Hematopoietic multipotent progenitor cell treated with erythropoietin and hydrocortisone succinate and interleukin-3 and kit ligand, for 8 days (in vitro differentiated cells): Measurements from ENCODE around the gene SP3.
A peak's percentile ranks its signal among the peaks of the same experiment; 100 is the strongest.
"Not testable (repeated sequence)": the region's sequence is repeated elsewhere in the genome, so short reads cannot be mapped to it uniquely, and the experiment has no call there.

Experiments used
- DNase-seq: peaks from one replicate; pipeline ENCODE4 v3.0.0-alpha.2; 2015

The SP3 gene

GRCh38 chr2:173940208-173941020 lies 24.8 kb downstream of the SP3 start:
- no peak for DNase-seq

- DNase-seq: no peak
These were observed 26.3 kb downstream of the SP3 start for GRCh38 chr2:173938700-173939384.

DNA sequence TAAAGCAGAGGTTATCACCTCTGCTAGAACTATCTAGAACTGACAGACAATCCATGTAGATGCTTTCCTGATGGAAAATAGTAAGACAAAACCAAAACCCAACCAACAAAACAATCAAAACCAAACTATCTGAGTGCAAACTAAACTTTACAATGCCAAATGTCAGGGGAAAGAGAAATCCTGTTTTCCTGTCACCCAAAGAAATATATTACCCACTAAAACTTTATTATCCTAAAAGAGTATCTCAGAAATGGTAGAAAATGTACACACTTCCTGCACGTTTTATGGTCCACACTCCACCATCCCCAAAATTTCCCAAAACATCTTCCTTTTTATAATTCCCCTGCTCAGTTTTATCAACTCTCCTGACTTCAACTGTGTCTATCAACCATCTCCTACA lies 29.9 kb downstream of the SP3 start:
- no peak for DNase-seq

DNA sequence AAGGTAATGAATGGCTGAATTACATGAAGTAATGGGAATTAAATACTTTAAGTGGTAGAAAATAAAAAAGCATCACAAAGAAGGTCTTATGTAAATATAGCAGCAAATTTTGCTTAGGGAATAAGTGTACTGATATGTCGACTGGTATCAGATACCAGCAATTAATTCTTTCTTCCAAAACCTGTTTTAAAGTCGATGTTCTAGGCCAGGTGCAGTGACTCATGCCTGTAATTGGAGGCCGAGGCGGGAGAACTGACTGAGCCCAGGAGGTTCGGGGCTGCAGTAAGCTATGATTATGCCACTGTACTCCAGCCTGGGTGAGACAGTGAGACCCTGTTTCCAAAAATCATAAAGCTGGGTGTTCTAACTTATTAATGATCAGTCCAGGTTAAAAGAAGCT lies 30.3 kb downstream of the SP3 start:
- DNase-seq: no peak

DNA sequence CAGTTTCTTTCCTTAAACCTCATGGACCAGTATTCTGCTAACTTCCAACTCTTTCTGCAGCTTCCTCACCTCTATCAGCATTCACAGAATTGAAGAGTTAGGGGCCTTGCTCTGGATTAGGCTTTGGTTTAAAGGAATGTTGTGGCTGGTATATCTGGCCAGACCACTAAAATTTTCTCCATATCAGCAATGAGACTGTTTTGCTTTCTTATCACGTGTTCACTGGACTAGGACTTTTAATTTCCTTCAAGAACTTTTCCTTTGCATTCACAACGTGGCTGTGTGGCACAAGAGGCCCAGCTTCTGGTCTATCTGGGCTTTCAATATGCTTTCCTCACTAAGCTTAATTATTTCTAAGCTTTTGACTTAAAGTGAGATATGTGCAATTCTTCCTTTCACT lies 33.4 kb downstream of the SP3 start:
- no peak for DNase-seq

DNA sequence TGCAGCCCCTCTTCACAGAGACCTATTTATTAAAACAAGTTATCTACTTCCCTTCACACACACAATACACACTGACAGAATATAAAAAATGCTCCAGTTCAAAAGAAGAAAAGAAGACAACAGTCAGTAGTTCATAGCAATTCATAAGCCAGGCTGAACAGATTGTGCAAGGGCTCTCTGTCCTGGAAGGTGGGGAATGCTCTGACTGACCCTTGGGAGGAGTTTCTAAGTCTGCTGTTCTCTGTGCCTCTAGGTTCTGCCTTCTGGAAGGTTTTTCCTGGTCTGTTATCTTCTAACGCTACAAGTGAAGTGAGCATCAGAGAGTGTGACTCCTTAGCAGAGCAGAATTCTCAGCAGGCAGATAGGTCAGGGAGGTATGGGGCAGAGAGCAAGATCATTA lies 35.7 kb downstream of the SP3 start:
- no peak for DNase-seq

DNA sequence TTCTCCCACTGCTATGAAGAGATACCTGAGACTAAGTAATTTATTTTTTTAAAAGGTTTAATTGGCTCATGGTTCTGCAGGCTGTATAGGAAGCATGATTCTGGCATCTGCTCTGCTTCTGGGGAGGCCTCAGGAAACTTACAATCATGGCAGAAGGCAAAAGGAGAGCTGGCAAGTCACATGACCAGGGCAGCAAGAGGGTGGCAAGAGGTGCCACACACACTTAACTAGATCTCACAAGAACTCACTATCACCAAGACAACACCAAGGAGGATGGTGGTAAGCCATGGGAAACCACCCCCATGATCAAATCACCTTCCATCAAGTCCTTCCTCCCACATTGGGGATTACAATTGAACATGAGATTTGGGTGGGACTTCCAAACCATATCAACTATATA lies 38.3 kb downstream of the SP3 start:
- DNase-seq: no peak

GRCh38 chr2:173924285-173924684 lies 40.9 kb downstream of the SP3 start:
- no peak for DNase-seq

GRCh38 chr2:173922760-173923159 lies 42.4 kb downstream of the SP3 start:
- DNase-seq: no peak

DNA sequence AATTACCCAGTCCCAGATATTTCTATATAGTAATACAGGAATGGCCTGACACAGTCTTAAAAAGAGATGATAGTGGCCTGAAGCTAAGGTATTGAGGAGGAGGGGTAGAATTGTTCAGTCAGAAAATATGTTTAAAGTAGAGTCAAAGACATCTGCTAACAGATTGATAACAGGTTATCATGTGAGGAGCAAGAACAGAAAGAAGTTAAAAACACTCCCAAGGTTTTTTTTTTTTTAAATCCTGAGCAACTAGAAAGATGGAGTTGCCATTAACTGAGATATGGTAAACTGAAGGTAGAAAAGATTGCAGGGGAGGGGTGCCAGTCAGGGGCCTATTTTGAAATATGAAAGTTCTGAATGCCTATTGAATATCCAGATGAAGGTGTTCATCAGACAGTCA lies 43.1 kb downstream of the SP3 start:
- peak; percentile 23 for DNase-seq

DNA sequence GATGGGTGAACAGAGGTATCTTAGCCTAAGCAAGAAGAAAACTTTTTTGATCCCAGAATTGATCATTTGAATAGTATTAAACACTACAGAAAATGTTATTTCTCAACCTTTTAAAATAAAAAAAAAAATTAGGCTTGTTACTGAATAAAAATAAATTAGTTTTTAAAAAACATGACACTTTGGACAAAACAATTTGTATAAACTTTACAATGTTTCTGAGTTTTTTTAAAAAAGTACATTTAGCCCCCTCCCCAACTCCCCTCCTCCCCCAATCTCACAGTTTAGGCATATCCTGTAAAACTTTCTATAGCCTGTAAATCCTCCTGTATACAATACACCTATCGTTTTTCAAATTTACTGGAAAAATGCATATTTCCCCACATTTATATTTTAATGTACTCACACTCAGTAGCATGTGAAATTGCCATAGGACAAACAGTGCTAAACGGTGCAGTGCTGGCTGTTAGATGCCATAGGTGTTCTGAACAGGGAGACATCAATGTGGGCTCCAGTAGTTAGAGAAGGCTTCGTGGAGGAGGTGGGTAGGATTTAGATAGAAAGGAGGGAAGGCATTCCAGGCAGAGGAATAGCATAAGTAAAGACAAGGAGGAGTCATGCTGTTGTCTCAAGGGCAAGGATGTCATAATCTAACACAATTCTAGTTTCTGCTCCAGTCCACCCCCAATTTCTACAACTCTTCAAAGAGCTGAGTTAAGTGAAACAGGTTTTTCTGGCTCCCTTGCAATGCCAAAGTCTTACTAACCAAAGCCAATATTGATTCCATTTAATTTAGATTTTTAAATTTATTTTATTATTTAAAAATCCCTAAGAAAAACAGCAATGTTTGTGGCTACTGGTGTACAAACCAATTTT lies 50.9 kb downstream of the SP3 start:
- no peak for DNase-seq

DNA sequence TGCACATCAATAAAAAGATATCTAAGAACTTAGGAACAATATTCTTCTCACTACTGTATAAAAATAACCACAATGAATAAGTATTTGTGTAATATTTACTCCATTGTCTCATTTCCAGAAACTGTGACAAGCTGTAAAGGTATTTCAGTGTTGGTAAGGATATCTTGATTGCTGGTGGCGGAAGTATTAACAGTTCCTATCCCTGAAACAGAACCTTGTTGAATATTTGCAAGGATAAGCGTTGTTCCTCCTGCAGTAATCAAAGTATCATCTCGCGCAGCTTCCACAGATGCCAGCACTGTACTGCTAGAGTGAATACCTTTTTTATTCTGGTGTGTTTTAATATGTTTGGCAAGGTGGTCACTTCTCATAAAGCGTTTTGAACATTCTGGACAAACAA lies 55.3 kb downstream of the SP3 start:
- DNase-seq: no peak

GRCh38 chr2:173906626-173907025 lies 58.5 kb downstream of the SP3 start:
- no peak for DNase-seq

GRCh38 chr2:173903601-173904394 lies 61.4 kb downstream of the SP3 start:
- peak; percentile 69 for DNase-seq

GRCh38 chr2:173898996-173899395 lies 66.2 kb downstream of the SP3 start:
- no peak for DNase-seq

DNA sequence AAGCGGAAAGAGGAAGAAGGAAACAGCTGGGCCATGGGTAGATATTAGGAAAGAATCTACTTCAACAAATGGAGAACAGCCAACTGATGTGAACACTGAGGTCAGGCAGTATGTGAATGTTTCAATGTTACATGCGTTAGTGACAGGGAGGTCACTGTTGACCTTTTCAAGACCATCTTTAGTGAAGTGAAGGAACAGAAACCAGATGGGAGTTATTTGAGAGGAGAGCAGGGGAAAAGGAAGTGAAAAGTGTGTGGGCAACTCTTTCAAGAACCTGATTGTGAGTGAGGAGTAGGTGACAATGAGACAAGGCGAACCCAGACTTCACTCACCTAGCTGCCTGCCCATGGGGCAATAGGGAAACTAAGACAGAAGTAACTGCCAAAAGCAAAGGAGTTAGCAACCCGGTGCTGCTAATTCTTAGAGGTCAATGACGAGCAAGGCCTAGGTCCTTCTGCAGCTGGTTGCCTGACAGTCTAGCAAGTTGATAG lies 67.0 kb downstream of the SP3 start:
- DNase-seq: no peak

DNA sequence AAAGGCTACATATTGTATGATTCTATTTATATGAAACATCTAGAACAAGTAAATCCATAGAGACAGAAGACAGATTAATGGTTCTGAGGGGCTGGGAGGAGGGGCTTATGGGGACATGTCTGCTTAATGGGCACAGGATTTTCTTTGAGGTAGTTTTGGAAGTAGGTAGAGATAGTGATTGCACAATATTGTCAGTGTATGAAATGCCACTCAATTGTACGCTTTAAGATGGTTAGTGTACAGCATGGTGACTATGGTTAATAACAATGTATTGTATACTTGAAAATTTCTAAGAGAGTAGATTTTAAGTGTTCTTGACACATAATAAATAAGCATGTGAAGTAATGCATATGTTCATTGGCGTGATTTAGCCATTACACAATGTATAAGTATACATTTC lies 68.4 kb downstream of the SP3 start:
- no peak for DNase-seq

GRCh38 chr2:173892341-173892740 lies 72.8 kb downstream of the SP3 start:
- DNase-seq: no peak

- peak; percentile 77 for DNase-seq
These were observed 73.7 kb downstream of the SP3 start for GRCh38 chr2:173891315-173892037.

DNA sequence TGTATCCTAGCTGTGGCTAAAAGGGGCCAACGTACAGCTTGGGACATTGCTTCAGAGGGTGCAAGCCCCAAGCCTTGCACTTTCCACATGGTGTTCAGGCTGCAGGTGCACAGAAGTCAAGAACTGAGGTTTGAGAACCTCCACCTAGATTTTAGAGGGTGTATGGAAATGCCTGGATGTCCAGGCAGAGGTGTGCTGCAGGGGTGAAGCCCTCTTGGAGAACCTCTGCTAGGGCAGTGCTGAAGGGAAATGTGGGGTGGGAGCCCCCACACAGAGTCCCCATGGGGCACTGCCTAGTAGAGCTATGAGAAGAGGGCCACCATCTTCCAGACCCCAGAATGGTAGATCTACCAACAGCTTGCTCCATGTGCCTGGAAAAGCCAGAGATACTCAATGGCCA lies 75.7 kb downstream of the SP3 start:
- DNase-seq: not testable (repeated sequence)

DNA sequence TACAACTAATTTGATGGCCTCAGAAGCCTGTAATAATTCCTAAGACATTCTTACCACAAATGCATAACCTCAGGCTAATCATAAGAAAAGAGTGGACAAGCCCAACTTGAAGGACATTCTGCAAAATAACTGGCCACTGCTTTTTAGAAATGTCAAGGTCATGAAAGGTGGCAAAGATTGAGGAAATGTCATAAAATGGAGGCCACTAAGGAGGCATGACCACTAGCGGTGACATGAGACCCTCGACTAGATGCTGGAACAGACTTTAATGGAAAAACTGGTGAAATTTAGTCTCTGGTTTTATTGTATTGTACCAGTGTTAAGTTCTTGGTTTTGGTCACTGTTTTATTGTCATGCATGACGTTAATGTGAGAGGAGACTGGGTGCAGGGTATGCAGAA lies 78.6 kb downstream of the SP3 start:
- no peak for DNase-seq
